SH-SY5Y (cell line): Measurements from ENCODE around the gene SLC16A8.

Source experiments
- GATA2 ChIP-seq: IDR thresholded peaks from 2 replicates; pipeline ENCODE4 v1.6.1; 2011; ENCODE audit warnings: mild to moderate bottlenecking, low read depth, low read length
- GATA3 ChIP-seq: IDR thresholded peaks from 2 replicates; pipeline ENCODE4 v1.6.1; 2011; ENCODE audit warnings: low read depth, mild to moderate bottlenecking, low read length, moderate library complexity

DNA sequence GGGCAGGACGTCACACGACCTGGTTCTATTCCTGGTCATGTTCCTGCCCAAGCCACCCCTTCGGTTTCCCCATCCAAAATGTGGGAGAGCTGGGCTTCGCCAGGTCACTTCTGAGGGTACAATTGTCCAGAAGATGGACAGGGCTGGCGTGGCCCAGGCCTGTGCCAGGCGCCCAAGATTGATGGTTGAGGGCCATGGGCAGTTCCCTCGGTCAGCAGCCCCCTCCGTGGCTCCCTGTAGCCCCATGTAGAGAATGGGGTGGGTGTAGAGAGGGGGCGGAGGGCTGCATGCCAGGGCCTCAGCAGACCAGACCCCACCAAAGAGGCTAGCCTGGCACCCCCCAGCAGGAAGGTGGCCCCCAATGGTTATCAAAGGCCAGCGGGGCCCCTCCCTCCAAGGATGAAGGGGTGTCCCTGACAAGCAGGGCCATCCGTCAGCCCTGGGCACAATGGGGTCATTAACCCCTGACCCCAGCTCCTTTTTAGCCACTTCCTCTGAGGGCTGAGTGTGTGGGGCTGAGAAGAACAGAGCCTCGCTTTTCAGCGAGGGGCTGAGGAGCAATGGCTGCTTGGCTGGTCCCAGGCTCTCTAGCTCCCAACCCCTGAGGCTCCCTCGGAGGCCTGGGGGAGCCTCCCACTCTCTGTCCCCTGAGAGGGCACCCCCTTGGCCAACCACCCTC lies 37.8 kb downstream of the SLC16A8 start:
- no peak for TF ChIP-seq GATA2
- no peak for TF ChIP-seq GATA3
